K562 (cell line): Measurements from ENCODE around the gene NRF1. TPM values are rescaled to one million over a fixed set of nuclear protein-coding genes. Genes with fewer than 3 reads are reported as not detected.

Experiments
- ATAC-seq: fragments of 200-7000 bp; cut with Tn5 transposase; 3 replicates; pipeline ENCODE4 v1.9.1; 2020; ENCODE audit warnings: moderate library complexity
- BruUV-seq: library from RNA; stranded (reverse); fragments of 400-500 nt; replicated peaks from 2 replicates; lab custom pipeline; 2021; lab: Mats Ljungman, UMichigan
- CTCF ChIA-PET: fragments of 300-600 bp; formaldehyde crosslinking; extraction: SDS; loops from one replicate; lab custom pipeline; 2021; ENCODE audit warnings: low intra/inter-chr PET ratio; lab: Yijun Ruan, JAX
- POLR2A ChIA-PET: fragments of 300-600, 350-650 bp; sonication (Branson Sonifier 250); formaldehyde crosslinking; extraction: SDS; loops from one replicate; lab custom pipeline; 2021; ENCODE audit warnings: antibody characterized with exemption, inconsistent platforms; lab: Yijun Ruan, JAX
- DNase-seq, 4 experiments: peaks; one replicate each; pipeline versions ENCODE4 v3.0.0 to v3.0.0-alpha.2; 2011 to 2018; ENCODE audit warnings: low spot score in 3 of 4, mixed read lengths in 3 of 4; ENCODE audit errors: extremely low read depth in 1 of 4
- FAIRE-seq: peaks from 2 replicates; lab custom pipeline; 2011; peaks lifted over from hg19 to GRCh38; lab: Jason Lieb, UNC
- H2AFZ ChIP-seq: 2 replicates; pipeline ENCODE4 v1.6.0; 2011; ENCODE audit warnings: low read depth, low read length, control low read depth, inconsistent platforms
- H3K27ac ChIP-seq: fragments of 200-600 bp; 3 replicates; pipeline ENCODE4 v1.8.0; 2011; ENCODE audit warnings: low read depth, mild to moderate bottlenecking, control low read depth, inconsistent platforms, low read length, moderate library complexity, mixed read lengths; ENCODE audit errors: extremely low read depth
- H3K27me3 ChIP-seq, 2 experiments: fragments of 300-600 bp in 1 of 2; 2 replicates in 1 of 2; 3 replicates in 1 of 2; pipeline versions ENCODE4 v1.6.0 to v1.8.0; 2011; ENCODE audit warnings: inconsistent platforms in 2 of 2, low read length in 2 of 2, mild to moderate bottlenecking in 1 of 2, mixed read lengths in 1 of 2, moderate library complexity in 1 of 2; ENCODE audit not compliant: control insufficient read depth in 2 of 2, insufficient read depth in 2 of 2
- H3K36me3 ChIP-seq: fragments of 300-600 bp; 3 replicates; pipeline ENCODE4 v1.8.0; 2011; ENCODE audit warnings: mild to moderate bottlenecking, low read length, inconsistent platforms; ENCODE audit not compliant: control insufficient read depth, insufficient read depth
- H3K4me1 ChIP-seq, 2 experiments: fragments of 200-600 bp in 1 of 2; replicated peaks in 1 of 2; 2 replicates in 1 of 2; 3 replicates in 1 of 2; pipeline versions ENCODE4 v1.5.1 to v1.8.0; 2011; ENCODE audit warnings: inconsistent platforms in 2 of 2, low read length in 2 of 2, mild to moderate bottlenecking in 1 of 2, mixed read lengths in 1 of 2, moderate library complexity in 1 of 2; ENCODE audit not compliant: control insufficient read depth in 2 of 2, insufficient read depth in 2 of 2
- H3K4me2 ChIP-seq: 2 replicates; pipeline ENCODE4 v1.6.1; 2011; ENCODE audit warnings: low read length, control low read depth, inconsistent platforms, mixed read lengths; ENCODE audit not compliant: insufficient read depth
- H3K4me3 ChIP-seq: fragments of 200-600 bp; sonication (generic), shearing (Covaris generic); 2 replicates; pipeline ENCODE4 v1.5.1; 2016; ENCODE audit warnings: control low read depth, inconsistent platforms
- H3K79me2 ChIP-seq: fragments of 200-600 bp; 3 replicates; pipeline ENCODE4 v1.8.0; 2011; ENCODE audit warnings: low read length, inconsistent platforms; ENCODE audit not compliant: control insufficient read depth, insufficient read depth
- H3K9ac ChIP-seq, 2 experiments: 2 replicates each; pipeline versions ENCODE4 v1.6.0 to v1.6.1; 2011; ENCODE audit warnings: low read depth in 2 of 2, low read length in 2 of 2, control low read depth in 1 of 2, inconsistent platforms in 1 of 2, mild to moderate bottlenecking in 1 of 2, mixed read lengths in 1 of 2; ENCODE audit not compliant: insufficient read depth in 1 of 2
- H3K9me1 ChIP-seq: one replicate; pipeline ENCODE4 v1.6.0; 2011; ENCODE audit warnings: inconsistent platforms, mild to moderate bottlenecking, low read length, moderate library complexity; ENCODE audit not compliant: control insufficient read depth, insufficient read depth
- H3K9me3 ChIP-seq: replicated peaks from 2 replicates; pipeline ENCODE4 v1.5.1; 2011; ENCODE audit warnings: low read depth, low read length, inconsistent platforms; ENCODE audit not compliant: control insufficient read depth, insufficient read depth
- H4K20me1 ChIP-seq: replicated peaks from 2 replicates; pipeline ENCODE4 v1.6.1; 2011; ENCODE audit warnings: low read length, inconsistent platforms, mixed read lengths; ENCODE audit not compliant: control insufficient read depth, insufficient read depth
- CHD4 ChIP-seq: fragments of 200-600 bp; sonication (generic); IDR thresholded peaks from 3 replicates; pipeline ENCODE4 v1.6.1; 2012; ENCODE audit warnings: low read depth, mild to moderate bottlenecking, mixed read lengths, low read length, inconsistent platforms; ENCODE audit not compliant: insufficient read depth, insufficient replicate concordance, poor library complexity, severe bottlenecking
- KDM5B ChIP-seq: fragments of 200-600 bp; sonication (generic); IDR thresholded peaks from 2 replicates; pipeline ENCODE4 v1.6.1; 2012; ENCODE audit warnings: low read depth, mild to moderate bottlenecking, moderate library complexity, low read length, control low read depth, inconsistent platforms; ENCODE audit not compliant: insufficient replicate concordance
- MCM2 ChIP-seq: fragments of 450-650 bp; IDR thresholded peaks from 2 replicates; pipeline ENCODE4 v1.6.1; 2017; ENCODE audit warnings: low read depth, mild to moderate bottlenecking
- MYC ChIP-seq, 2 experiments: fragments of 250-450 bp in 1 of 2; sonication (Bioruptor Pico) in 1 of 2; IDR thresholded peaks; 2 replicates each; pipeline versions ENCODE4 v1.5.1 to v1.6.1; 2012 to 2021; ENCODE audit warnings: low read depth in 2 of 2, borderline replicate concordance in 1 of 2, improper control_type of control experiment in 1 of 2, low read length in 1 of 2, mild to moderate bottlenecking in 1 of 2, moderate library complexity in 1 of 2
- POLR2G ChIP-seq: fragments of 200-400 bp; formaldehyde crosslinking; IDR thresholded peaks from 2 replicates; pipeline ENCODE4 v1.6.1; 2017; ENCODE audit warnings: low read depth, mild to moderate bottlenecking, antibody characterized with exemption, low read length, moderate library complexity
- PURB ChIP-seq: sonication (generic); formaldehyde crosslinking; IDR thresholded peaks from 2 replicates; pipeline ENCODE4 v1.9.0; 2021; ENCODE audit warnings: low read depth, mild to moderate bottlenecking, missing genetic modification reagents
- ZBTB33 ChIP-seq: sonication (generic); formaldehyde crosslinking; IDR thresholded peaks from 2 replicates; pipeline ENCODE4 v1.8.1; 2023; ENCODE audit warnings: mild to moderate bottlenecking, missing genetic modification reagents
- ZNF316 ChIP-seq: fragments of 450-650 bp; IDR thresholded peaks from 2 replicates; pipeline ENCODE4 v1.6.1; 2016
- ZNF695 ChIP-seq: fragments of 450-650 bp; formaldehyde crosslinking; IDR thresholded peaks from 2 replicates; pipeline ENCODE4 v1.4.0; 2020; ENCODE audit warnings: mild to moderate bottlenecking, moderate library complexity
- WGBS: fragments of 100-300 bp; shearing (Covaris generic); methylation state at CpG from one replicate; pipeline ENCODE4 v1.1.6; 2016; ENCODE audit warnings: low coverage, mixed read lengths; ENCODE audit not compliant: insufficient coverage; ENCODE audit errors: missing lambda C conversion rate; 5-methylcytosine and 5-hydroxymethylcytosine counted together
- in situ Hi-C: fragments of 300-500 bp; cut with MboI; formaldehyde crosslinking; loops from 4 replicates; pipeline ENCODE4 v1.15.0; 2018; ENCODE audit warnings: inconsistent platforms, mixed read lengths
- intact Hi-C: fragments of 100-400 bp; cut with micrococcal nuclease; formaldehyde crosslinking; loops from 2 replicates; pipeline ENCODE4 v1.14.2; 2022
- polyA plus RNA-seq, 8 experiments: library from polyadenylated mRNA; depleted of rRNA in 4 of 8; stranded (reverse) in 5 of 8; unstranded in 3 of 8; fragments of >200 nt; fragmentation: Nextera tagmentation in 2 of 8; fragmentation: Illumina TruSeq in 1 of 8; extraction: Ambion mirVana in 2 of 8; extraction: Trizol in 1 of 8; gene quantifications; 2 replicates each; pipeline versions ENCODE4 v1.2.1 to v1.2.3, GENCODE V29; 2011 to 2014; ENCODE audit warnings: inconsistent platforms in 1 of 8, missing spikeins in 1 of 8
- total RNA-seq, 7 experiments: library from RNA; depleted of rRNA in 6 of 7; stranded (reverse); fragments of >200 nt in 6 of 7; fragmentation: Illumina TruSeq in 2 of 7; extraction: Trizol in 2 of 7; gene quantifications; 2 replicates each; pipeline versions ENCODE4 v1.2.1 to v1.2.3, GENCODE V29; 2011 to 2021; ENCODE audit warnings: low replicate concordance in 1 of 7

Gene NRF1
- total and polyA plus RNA-seq, 9 of the 15 experiments (the other 6 are each of a cell fraction or from before 2014, with no cell fraction given) = 8.6 to 28.8 (median 20.3) TPM

- TF ChIP-seq PURB (CRISPR knock-in tag) = no peak
- TF ChIP-seq MYC (IDR thresholded peaks at IDR 0.05; ENCODE audit: low read depth, low read length) = no peak
- TF ChIP-seq MYC (CRISPR knock-in tag; IDR thresholded peaks at IDR 0.05; ENCODE audit: borderline replicate concordance, low read depth) = no peak
- no peak for TF ChIP-seq ZNF316
Observed at GRCh38 chr7:129784783-129785684, 173.5 kb downstream of the NRF1 start (continued).

- in situ Hi-C loops = no loop called here
- H3K9me3 ChIP-seq = no peaks in the 10 kb centered on the region
- no peaks in the 10 kb centered on the region for H3K79me2 ChIP-seq
- TF ChIP-seq KDM5B (peak; percentile 20), POLR2G (peak; percentile 49; the same call in 1 of the 2 replicates), MCM2 (no peak), ZNF695 (CRISPR knock-in tag) (no peak), ZBTB33 (peak; percentile 87), CHD4 (peak; percentile 6)
- FAIRE-seq (no peak), DNase-seq (peak in 1 of 4 experiments; percentile 30), ATAC-seq (no peak)
- H3K9ac ChIP-seq = peak overlapping the region in 1 of 2 experiments; percentile 49; a peak in 1 of 4 replicates
- H2AFZ ChIP-seq = no peak overlapping the region
- peaks cover 8 to 42% of the 10 kb centered on the region in 2 experiments; a peak in 3 of 5 replicates for H3K4me1 ChIP-seq
- WGBS = 72% methylated on average over 38 of the region's 44 CpGs
- intact Hi-C loops = no loop called here
- H3K4me3 ChIP-seq = no peak overlapping the region
- no peaks in the 10 kb centered on the region for H3K27me3 ChIP-seq
- no peaks in the 10 kb centered on the region for H3K36me3 ChIP-seq
- POLR2A ChIA-PET = interaction anchor here (0.6 to 2.2 kb wide), 4 partner anchors 19 to 137 kb away, joined by 3 to 6 read pairs (median 3); no protein-coding TSS in a partner anchor
- H3K4me2 ChIP-seq = no peak overlapping the region
- H4K20me1 ChIP-seq = no peaks in the 10 kb centered on the region
- no peaks in the 10 kb centered on the region for H3K9me1 ChIP-seq
- CTCF ChIA-PET = no interaction called here
- BruUV-seq = no TSS peak
- no peak overlapping the region for H3K27ac ChIP-seq
Observed at GRCh38 chr7:129785685-129786514, 174.4 kb downstream of the NRF1 start.
